HepG2 (cell line): ENCODE data around the gene ARHGAP19. TPM values are rescaled to one million over a fixed set of nuclear protein-coding genes. Genes with fewer than 3 reads are reported as not detected.

Source experiments
- ARNT2 ChIP-seq: sonication (generic); formaldehyde crosslinking; IDR thresholded peaks from 2 replicates; pipeline ENCODE4 v1.8.0; 2022; ENCODE audit warnings: mild to moderate bottlenecking, low read depth, missing genetic modification reagents, moderate library complexity
- CBX2 ChIP-seq, 2 experiments: fragments of 200-600 bp in 1 of 2; sonication (generic); formaldehyde crosslinking in 1 of 2; IDR thresholded peaks; 2 replicates each; pipeline versions ENCODE4 v1.7.0 to v1.8.1; 2018 to 2022; ENCODE audit warnings: low read depth in 2 of 2, low read length in 1 of 2, mild to moderate bottlenecking in 1 of 2, missing genetic modification reagents in 1 of 2
- ELK4 ChIP-seq: sonication (generic); formaldehyde crosslinking; IDR thresholded peaks from 2 replicates; pipeline ENCODE4 v1.9.0; 2021; ENCODE audit warnings: missing genetic modification reagents, borderline replicate concordance
- FOSL2 ChIP-seq: sonication (generic); formaldehyde crosslinking; IDR thresholded peaks from 2 replicates; pipeline ENCODE4 v1.4.0; 2020; ENCODE audit warnings: missing genetic modification reagents
- HES4 ChIP-seq: sonication (generic); formaldehyde crosslinking; IDR thresholded peaks from 2 replicates; pipeline ENCODE4 v1.9.0; 2021; ENCODE audit warnings: mild to moderate bottlenecking, missing genetic modification reagents, borderline replicate concordance
- HNRNPL ChIP-seq: fragments of 200-400 bp; formaldehyde crosslinking; IDR thresholded peaks from 2 replicates; pipeline ENCODE4 v1.6.1; 2017; ENCODE audit warnings: mild to moderate bottlenecking, low read depth, low read length
- MNT ChIP-seq: fragments of 450-650 bp; IDR thresholded peaks from 2 replicates; pipeline ENCODE4 v1.6.1; 2016
- NR3C1 ChIP-seq: sonication (generic); formaldehyde crosslinking; IDR thresholded peaks from 2 replicates; pipeline ENCODE4 v1.4.0; 2020; ENCODE audit warnings: missing genetic modification reagents
- PBX2 ChIP-seq: IDR thresholded peaks from 2 replicates; pipeline ENCODE4 v1.6.1; 2016; ENCODE audit warnings: control low read depth
- RBM22 ChIP-seq: fragments of 200-400 bp; formaldehyde crosslinking; optimal IDR thresholded peaks from 2 replicates; pipeline ENCODE3; 2017; ENCODE audit warnings: mild to moderate bottlenecking, low read length, moderate library complexity
- SAP130 ChIP-seq: IDR thresholded peaks from 2 replicates; pipeline ENCODE4 v1.6.1; 2016; ENCODE audit warnings: low read depth
- SRSF1 ChIP-seq: fragments of 200-400 bp; formaldehyde crosslinking; optimal IDR thresholded peaks from 2 replicates; pipeline ENCODE3; 2017; ENCODE audit warnings: mild to moderate bottlenecking, low read depth, low read length, moderate library complexity
- YEATS4 ChIP-seq: sonication (generic); formaldehyde crosslinking; IDR thresholded peaks from 2 replicates; pipeline ENCODE4 v1.4.0; 2020; ENCODE audit warnings: missing genetic modification reagents, borderline replicate concordance
- ZNF232 ChIP-seq: sonication (generic); formaldehyde crosslinking; IDR thresholded peaks from 2 replicates; pipeline ENCODE4 v1.4.0; 2020; ENCODE audit warnings: missing genetic modification reagents, borderline replicate concordance
- ZNF274 ChIP-seq: sonication (generic); formaldehyde crosslinking; IDR thresholded peaks from 2 replicates; pipeline ENCODE4 v1.5.1; 2020; ENCODE audit warnings: mild to moderate bottlenecking, missing genetic modification reagents
- ZNF280B ChIP-seq: sonication (generic); formaldehyde crosslinking; IDR thresholded peaks from 2 replicates; pipeline ENCODE4 v1.5.0; 2020; ENCODE audit warnings: missing genetic modification reagents, mild to moderate bottlenecking, borderline replicate concordance
- ZNF282 ChIP-seq: fragments of 450-650 bp; IDR thresholded peaks from 2 replicates; pipeline ENCODE4 v1.6.1; 2018; ENCODE audit not compliant: partially characterized antibody
- ZNF292 ChIP-seq: sonication (generic); formaldehyde crosslinking; IDR thresholded peaks from 2 replicates; pipeline ENCODE4 v1.8.1; 2022; ENCODE audit warnings: mild to moderate bottlenecking, low read depth, missing genetic modification reagents, borderline replicate concordance
- ZNF431 ChIP-seq: sonication (generic); formaldehyde crosslinking; IDR thresholded peaks from 2 replicates; pipeline ENCODE4 v1.9.0; 2022; ENCODE audit warnings: missing genetic modification reagents, low read depth, mild to moderate bottlenecking, borderline replicate concordance
- ZNF510 ChIP-seq: sonication (generic); formaldehyde crosslinking; IDR thresholded peaks from 2 replicates; pipeline ENCODE4 v1.4.0; 2020; ENCODE audit warnings: low read depth, mild to moderate bottlenecking, missing genetic modification reagents
- ZNF543 ChIP-seq: sonication (generic); formaldehyde crosslinking; IDR thresholded peaks from 2 replicates; pipeline ENCODE4 v1.4.0; 2020; ENCODE audit warnings: mild to moderate bottlenecking, missing genetic modification reagents
- ZNF629 ChIP-seq: sonication (generic); formaldehyde crosslinking; conservative IDR thresholded peaks from 2 replicates; pipeline ENCODE4 v1.5.0; 2020; ENCODE audit warnings: missing genetic modification reagents
- ZNF674 ChIP-seq: sonication (generic); formaldehyde crosslinking; IDR thresholded peaks from 2 replicates; pipeline ENCODE4 v1.5.0; 2020; ENCODE audit warnings: low read depth, mild to moderate bottlenecking, missing genetic modification reagents
- ZNF781 ChIP-seq: sonication (generic); formaldehyde crosslinking; IDR thresholded peaks from 2 replicates; pipeline ENCODE4 v1.5.1; 2020; ENCODE audit warnings: borderline replicate concordance, mild to moderate bottlenecking, missing genetic modification reagents; ENCODE audit errors: not compliant biosample characterization
- polyA plus RNA-seq, 8 experiments: library from polyadenylated mRNA; depleted of rRNA in 3 of 8; stranded (reverse) in 7 of 8; unstranded in 1 of 8; fragments of >200 nt; fragmentation: Illumina TruSeq in 4 of 8; extraction: Trizol in 4 of 8; gene quantifications; 2 replicates each; pipeline versions ENCODE4 v1.2.1 to v1.2.3, GENCODE V29; 2011 to 2016; ENCODE audit warnings: low read depth in 4 of 8, missing spikeins in 1 of 8, mixed read lengths in 1 of 8; ENCODE audit not compliant: insufficient read depth in 1 of 8
- total RNA-seq, 5 experiments: library from RNA; depleted of rRNA; stranded (reverse); fragments of >200 nt; fragmentation: Illumina TruSeq; extraction: Trizol; gene quantifications; 2 replicates each; pipeline ENCODE4 v1.2.3, GENCODE V29; 2016; ENCODE audit warnings: low read depth in 1 of 5

The ARHGAP19 gene
- total and polyA plus RNA-seq, 2 of the 13 experiments (the other 11 are each of a cell fraction or from before 2014, with no cell fraction given), result 7.6 to 10.0 TPM

- TF ChIP-seq ZNF292 (CRISPR knock-in tag) (0 out of 2 replicates have a peak, but pooled peaks have one; percentile 35), ZNF232 (CRISPR knock-in tag) (no peak), CBX2 (IDR thresholded peaks at IDR 0.05; ENCODE audit: low read depth, low read length) (no peak), CBX2 (CRISPR knock-in tag; IDR thresholded peaks at IDR 0.05; ENCODE audit: low read depth) (peak; percentile 32; the same call in 1 of the 2 replicates), ZNF629 (CRISPR knock-in tag) (0 out of 2 replicates have a peak, but pooled peaks have one; percentile 14), HNRNPL (0 out of 2 replicates have a peak, but pooled peaks have one; percentile 51), ELK4 (CRISPR knock-in tag) (no peak), HES4 (CRISPR knock-in tag) (0 out of 2 replicates have a peak, but pooled peaks have one; percentile 62), ZNF543 (CRISPR knock-in tag) (no peak), SRSF1 (no peak), ZNF510 (CRISPR knock-in tag) (no peak), MNT (no peak), PBX2 (CRISPR knock-in tag) (peak; percentile 84), ZNF280B (CRISPR knock-in tag) (peak; percentile 52; the same call in 1 of the 2 replicates), YEATS4 (CRISPR knock-in tag) (peak; percentile 82; the same call in 1 of the 2 replicates), ZNF781 (CRISPR knock-in tag) (peak; percentile 79), ZNF674 (CRISPR knock-in tag) (no peak), FOSL2 (CRISPR knock-in tag) (no peak; the same call in none of the 2 replicates), ARNT2 (CRISPR knock-in tag) (peak; percentile 58; the same call in 1 of the 2 replicates), SAP130 (CRISPR knock-in tag) (peak; percentile 87), RBM22 (peak; percentile 25), ZNF274 (peak; percentile 95), NR3C1 (no peak), ZNF282 (no peak), ZNF431 (CRISPR knock-in tag) (0 out of 2 replicates have a peak, but pooled peaks have one; percentile 57)
Observed at GRCh38 chr10:97292097-97292861, at the start of gene ARHGAP19 (continued).
